GM19025 (cell line): Measurements from ENCODE around the gene CCDC88C.
"Not testable (repeated sequence)": the region's sequence is repeated elsewhere in the genome, so short reads cannot be mapped to it uniquely, and the experiment has no call there.

Experiments
- ATAC-seq: cut with Tn5 transposase; IDR thresholded peaks from one replicate; pipeline ENCODE4 v1.9.1; 2021; ENCODE audit warnings: mild to moderate bottlenecking, low read depth, moderate library complexity; ENCODE audit not compliant: unreplicated experiment

CCDC88C gene

GRCh38 chr14:91238085-91238484 is 179.5 kb downstream of the CCDC88C start:
- no peak for ATAC-seq

- ATAC-seq: no peak
Observed at GRCh38 chr14:91237219-91237618, 180.4 kb downstream of the CCDC88C start.

- ATAC-seq: no peak
Observed at GRCh38 chr14:91235841-91236240, 181.8 kb downstream of the CCDC88C start.

GRCh38 chr14:91234791-91235114 is 182.9 kb downstream of the CCDC88C start:
- ATAC-seq: no peak

GRCh38 chr14:91233936-91234790 is 183.5 kb downstream of the CCDC88C start:
- ATAC-seq: no peak

- ATAC-seq: no peak
Observed at GRCh38 chr14:91232603-91233002, 185.0 kb downstream of the CCDC88C start.

- ATAC-seq: no peak
Observed at GRCh38 chr14:91232052-91232451, 185.6 kb downstream of the CCDC88C start.

GRCh38 chr14:91231446-91231845 is 186.2 kb downstream of the CCDC88C start:
- ATAC-seq: no peak

GRCh38 chr14:91230397-91231035 is 187.1 kb downstream of the CCDC88C start:
- ATAC-seq: no peak

- peak; percentile 43 for ATAC-seq
Observed at GRCh38 chr14:91229743-91230200, 187.8 kb downstream of the CCDC88C start.

GRCh38 chr14:91229005-91229382 is 188.6 kb downstream of the CCDC88C start:
- no peak for ATAC-seq

- ATAC-seq: peak; percentile 88
Observed at GRCh38 chr14:91228112-91229004, 189.3 kb downstream of the CCDC88C start.

- ATAC-seq: no peak
Observed at GRCh38 chr14:91227183-91227628, 190.4 kb downstream of the CCDC88C start.

GRCh38 chr14:91226360-91226759 is 191.3 kb downstream of the CCDC88C start:
- not testable (repeated sequence) for ATAC-seq

- ATAC-seq: no peak
Observed at GRCh38 chr14:91225025-91225424, 192.6 kb downstream of the CCDC88C start.

GRCh38 chr14:91223028-91223783 is 194.4 kb downstream of the CCDC88C start:
- ATAC-seq: no peak
